Stimulated activated CD8-positive, alpha-beta memory T cell treated with anti-CD3 and anti-CD28 coated beads, Interleukin-7, amount 100 ng/mL, for 4 hours (primary cell): ENCODE results near the gene HHLA2.

ENCODE experiments used
- DNase-seq, 2 donors: peaks; one replicate each; pipeline ENCODE4 v3.0.0-alpha.2; 2020; ENCODE audit warnings: low read depth in 2 of 2

Gene HHLA2

GRCh38 chr3:108393128-108393900 lies 97.0 kb downstream of the HHLA2 start:
- no peak for DNase-seq

- no peak for DNase-seq
Observed at GRCh38 chr3:108394016-108394415, 97.7 kb downstream of the HHLA2 start.

GRCh38 chr3:108394563-108394962 lies 98.2 kb downstream of the HHLA2 start:
- DNase-seq, result no peak

GRCh38 chr3:108396336-108396735 lies 100.0 kb downstream of the HHLA2 start:
- DNase-seq, result no peak

DNA sequence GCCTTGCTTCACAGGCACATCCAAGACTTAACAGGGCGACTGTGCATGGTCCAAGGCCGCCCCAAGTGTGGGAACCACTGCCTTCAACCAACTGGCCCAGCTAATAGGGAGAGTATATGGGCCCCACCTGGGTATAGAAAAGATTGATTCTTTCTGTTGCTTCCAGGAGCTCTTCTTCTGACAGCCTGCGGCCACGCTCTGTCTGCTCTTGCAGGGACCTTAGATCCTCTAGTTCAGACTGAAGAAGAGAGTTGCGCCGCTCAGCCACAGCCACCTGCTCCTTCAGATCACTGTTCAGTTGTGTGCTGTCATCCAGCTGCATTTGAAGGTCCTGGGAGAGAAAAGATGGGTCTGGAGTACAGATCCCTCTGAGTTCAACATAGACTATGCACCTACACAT lies 102.2 kb downstream of the HHLA2 start:
- no peak for DNase-seq

GRCh38 chr3:108401836-108402235 lies 105.5 kb downstream of the HHLA2 start:
- no peak for DNase-seq

DNA sequence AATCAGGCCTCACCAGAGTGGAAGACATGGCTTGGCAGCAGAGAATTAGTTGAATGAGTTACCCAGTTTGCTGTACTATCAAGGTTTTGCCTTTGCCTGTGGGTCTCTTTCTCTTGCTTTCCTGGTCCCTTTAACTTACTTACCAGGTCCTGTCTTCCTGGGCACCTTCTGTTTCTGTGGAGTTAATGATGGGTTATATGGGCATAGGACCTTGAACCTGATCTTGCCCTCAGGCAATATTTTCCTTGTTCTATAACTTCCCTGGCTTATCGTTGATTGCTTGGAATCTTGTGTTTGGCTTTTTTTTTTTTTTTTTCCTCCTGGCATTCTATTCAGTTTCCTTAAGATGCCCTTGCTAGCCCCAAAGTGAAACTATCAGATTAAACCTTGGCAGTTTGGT lies 106.8 kb downstream of the HHLA2 start:
- no peak for DNase-seq

DNA sequence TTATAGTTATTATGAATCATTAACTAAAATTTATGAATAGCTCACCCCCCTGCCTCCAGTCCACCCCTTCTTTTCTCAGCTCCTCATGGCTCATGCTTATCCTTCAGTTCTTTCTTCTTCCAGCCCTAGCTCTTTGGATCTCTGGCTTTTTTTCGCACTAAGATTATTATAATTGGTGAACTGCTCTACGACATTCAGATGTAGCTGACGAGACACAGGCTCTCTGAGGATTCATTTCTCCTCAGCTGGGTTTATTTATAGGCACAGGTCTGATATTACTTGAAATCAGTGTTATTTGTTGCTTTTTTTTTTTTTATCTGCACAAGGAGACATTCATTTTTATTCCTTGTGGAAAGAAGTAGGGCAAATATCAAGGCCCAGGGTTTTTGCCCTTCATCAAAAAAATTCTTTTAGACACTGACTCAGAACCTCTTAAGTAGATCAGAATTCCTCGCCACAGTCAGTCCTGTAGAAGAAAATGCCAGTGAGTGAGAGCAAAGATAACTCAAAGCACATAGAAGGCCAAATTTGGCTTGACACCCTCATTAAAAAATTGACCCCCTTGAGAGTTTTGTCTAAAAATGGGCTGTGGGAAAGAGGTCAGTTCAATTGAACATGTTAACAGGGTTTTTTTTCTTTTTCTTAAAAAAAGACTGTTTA lies 107.5 kb downstream of the HHLA2 start:
- no peak for DNase-seq

DNA sequence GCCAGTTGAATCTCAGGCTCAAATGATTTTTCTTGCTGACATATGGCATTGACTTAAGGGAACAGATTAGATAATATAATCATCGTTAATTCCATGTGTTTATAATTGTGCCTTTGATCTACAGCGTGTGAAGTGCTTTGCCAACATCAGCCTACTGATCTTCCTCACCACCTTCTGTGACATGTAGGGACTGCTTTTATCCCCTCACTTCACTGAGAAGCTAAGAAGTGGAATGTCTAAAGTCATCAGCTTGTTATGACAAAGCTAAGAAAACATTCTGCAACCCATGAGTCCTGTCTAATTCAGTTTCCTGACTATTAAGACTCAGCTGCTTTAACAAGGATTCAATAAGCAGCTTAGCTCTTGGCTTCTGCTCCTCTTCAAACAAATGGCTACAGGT lies 108.0 kb downstream of the HHLA2 start:
- DNase-seq, result no peak

GRCh38 chr3:108406063-108406660 lies 109.8 kb downstream of the HHLA2 start:
- DNase-seq, result no peak

GRCh38 chr3:108406661-108407206 lies 110.4 kb downstream of the HHLA2 start:
- no peak for DNase-seq

DNA sequence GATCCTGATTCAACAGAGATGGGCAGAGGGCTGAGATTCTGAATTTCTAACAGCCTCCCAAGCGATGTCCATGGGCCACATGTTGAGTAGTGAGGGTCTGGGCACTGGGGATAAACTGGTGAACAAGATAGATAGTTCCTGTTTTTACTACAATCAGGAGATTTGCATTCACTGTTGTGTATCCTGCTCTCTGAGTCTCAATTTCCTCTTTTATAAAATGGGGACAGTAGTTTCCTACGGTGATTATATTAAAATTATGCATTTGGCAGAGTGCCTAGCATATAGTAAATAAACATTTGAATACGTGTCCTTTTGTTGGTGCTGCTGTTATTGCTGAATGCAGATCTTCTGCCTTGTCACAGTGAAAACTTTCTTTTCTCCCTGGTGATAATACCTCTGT lies 111.5 kb downstream of the HHLA2 start:
- DNase-seq, result no peak

DNA sequence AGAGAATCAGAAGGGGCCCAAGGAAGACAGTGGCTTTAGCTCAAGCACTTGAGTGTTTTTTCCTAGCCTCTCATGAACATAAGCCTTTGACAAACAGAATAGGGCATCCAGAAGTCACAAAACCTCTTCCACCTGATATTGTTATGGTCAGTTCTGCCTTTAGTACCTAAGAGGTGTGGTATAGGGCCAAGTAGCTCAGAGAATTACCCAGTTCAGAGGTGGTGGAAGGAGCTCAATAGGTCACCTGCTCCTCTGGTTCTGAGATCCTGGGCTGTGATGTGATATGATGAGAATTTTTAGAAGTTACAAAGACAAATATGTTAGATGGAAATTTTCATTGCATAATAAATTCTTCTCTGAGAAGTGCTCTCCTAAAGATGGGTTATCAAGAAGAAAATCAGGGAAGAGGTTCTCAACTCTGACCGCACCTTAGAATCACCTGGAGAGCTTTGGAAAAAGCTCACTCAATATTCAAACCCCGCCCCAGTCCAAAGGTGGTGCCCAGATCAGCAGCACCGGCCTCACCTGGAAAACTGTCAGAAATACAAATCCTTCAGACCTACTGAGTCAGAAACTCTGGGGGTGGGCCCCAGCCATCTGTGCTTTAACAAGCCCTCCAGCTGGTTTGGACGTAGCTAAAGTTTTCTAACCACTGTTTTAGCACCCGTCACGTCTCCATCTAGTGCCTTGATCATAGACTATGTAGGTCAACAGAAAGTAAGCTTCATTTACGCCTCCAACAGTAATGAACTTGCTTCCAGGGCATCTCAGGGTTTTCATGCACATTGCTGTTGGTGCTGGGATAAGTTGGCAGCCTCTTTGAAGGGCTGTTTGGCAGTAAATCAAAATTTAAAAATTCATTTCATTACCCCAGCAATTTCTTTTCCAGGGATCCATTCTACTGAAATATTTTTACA lies 112.8 kb downstream of the HHLA2 start:
- DNase-seq, result no peak

DNA sequence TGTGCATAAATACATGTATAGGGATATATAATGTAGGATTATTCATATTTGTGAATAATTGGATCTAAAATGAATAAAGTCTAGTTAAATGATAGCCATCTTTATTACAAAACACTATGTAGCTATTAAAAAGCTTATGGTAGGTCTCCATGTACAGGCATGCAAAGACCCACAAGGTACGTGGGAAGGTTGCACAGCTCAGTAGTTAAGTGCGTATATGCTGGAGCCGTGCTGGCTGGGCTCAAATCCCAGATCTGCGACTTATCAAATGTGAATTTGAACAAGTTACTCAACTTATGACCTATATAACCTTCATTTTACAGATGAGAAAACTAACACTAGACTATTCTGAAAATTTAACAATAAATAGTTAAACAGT lies 113.4 kb downstream of the HHLA2 start:
- DNase-seq, result no peak

GRCh38 chr3:108410531-108410984 lies 114.2 kb downstream of the HHLA2 start:
- no peak for DNase-seq

- DNase-seq, result no peak
Observed at GRCh38 chr3:108412121-108412750, 115.9 kb downstream of the HHLA2 start.

- DNase-seq, result no peak
Observed at GRCh38 chr3:108414007-108414406, 117.7 kb downstream of the HHLA2 start.

GRCh38 chr3:108415661-108416060 lies 119.3 kb downstream of the HHLA2 start:
- DNase-seq, result no peak

GRCh38 chr3:108416111-108416869 lies 119.9 kb downstream of the HHLA2 start:
- no peak for DNase-seq

GRCh38 chr3:108420926-108421325 lies 124.6 kb downstream of the HHLA2 start:
- DNase-seq, result no peak
